Adrenal gland (tissue), 5 donors: Measurements from ENCODE around the gene GABARAP.

Experiments used
- POLR2A ChIP-seq, 2 donors: fragments of 450-650 bp; IDR thresholded peaks; one replicate each; pipeline ENCODE4 v1.6.1; 2017; ENCODE audit warnings: antibody characterized with exemption in 2 of 2, mild to moderate bottlenecking in 2 of 2, moderate library complexity in 1 of 2
- TF ChIP-seq, protein P1 (sequence below), 6 experiments: fragments of 450-650 bp in 4 of 6; fragments of 200-600 bp in 2 of 6; sonication (generic) in 1 of 6; IDR thresholded peaks; 1 replicate in 5 of 6; 2 replicates in 1 of 6; pipeline versions ENCODE4 v1.5.1 to v1.8.0; 2016 to 2021; ENCODE audit warnings: antibody characterized with exemption in 6 of 6, mild to moderate bottlenecking in 2 of 6, moderate library complexity in 1 of 6
- donor health status: DM: no; HTN: no; CAD: no.

DNA sequence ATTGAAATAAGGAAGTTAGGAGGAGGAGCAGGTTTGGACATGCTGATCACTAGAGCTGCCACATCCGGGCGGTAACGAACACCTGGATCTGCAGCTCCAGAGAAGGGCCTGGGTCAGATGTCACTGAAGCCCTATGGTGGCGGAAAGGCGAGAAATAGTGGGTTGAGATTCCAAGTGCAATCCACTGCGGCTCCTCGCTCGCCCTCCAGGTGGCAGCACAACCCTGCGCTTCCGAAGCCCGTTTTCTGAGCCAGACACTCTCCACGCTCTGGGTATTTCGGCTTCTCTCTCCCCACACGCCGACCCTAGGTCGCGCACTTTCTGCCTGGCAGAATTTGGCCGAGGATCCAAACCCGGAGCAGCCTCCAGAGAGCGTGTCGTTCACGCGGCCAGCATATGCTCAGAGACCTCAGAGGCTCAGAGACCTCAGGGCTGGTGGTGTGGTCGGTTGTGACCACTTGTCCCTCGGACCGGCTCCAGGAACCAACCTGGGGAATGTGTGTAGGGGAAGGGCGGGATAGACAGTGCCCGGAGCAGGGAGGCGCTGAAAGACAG, 38.3 kb upstream of the GABARAP start:
- TF ChIP-seq, protein P1, sequence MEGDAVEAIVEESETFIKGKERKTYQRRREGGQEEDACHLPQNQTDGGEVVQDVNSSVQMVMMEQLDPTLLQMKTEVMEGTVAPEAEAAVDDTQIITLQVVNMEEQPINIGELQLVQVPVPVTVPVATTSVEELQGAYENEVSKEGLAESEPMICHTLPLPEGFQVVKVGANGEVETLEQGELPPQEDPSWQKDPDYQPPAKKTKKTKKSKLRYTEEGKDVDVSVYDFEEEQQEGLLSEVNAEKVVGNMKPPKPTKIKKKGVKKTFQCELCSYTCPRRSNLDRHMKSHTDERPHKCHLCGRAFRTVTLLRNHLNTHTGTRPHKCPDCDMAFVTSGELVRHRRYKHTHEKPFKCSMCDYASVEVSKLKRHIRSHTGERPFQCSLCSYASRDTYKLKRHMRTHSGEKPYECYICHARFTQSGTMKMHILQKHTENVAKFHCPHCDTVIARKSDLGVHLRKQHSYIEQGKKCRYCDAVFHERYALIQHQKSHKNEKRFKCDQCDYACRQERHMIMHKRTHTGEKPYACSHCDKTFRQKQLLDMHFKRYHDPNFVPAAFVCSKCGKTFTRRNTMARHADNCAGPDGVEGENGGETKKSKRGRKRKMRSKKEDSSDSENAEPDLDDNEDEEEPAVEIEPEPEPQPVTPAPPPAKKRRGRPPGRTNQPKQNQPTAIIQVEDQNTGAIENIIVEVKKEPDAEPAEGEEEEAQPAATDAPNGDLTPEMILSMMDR (IDR thresholded peaks at IDR 0.05) = peak; percentile 85 to 99 (median 96)
- peak in 1 of 2 donors; percentile 9 for TF ChIP-seq POLR2A (IDR thresholded peaks at IDR 0.05)
